ENCODE measurements around the gene ALG8. TPM values are rescaled to one million over a fixed set of nuclear protein-coding genes. Genes with fewer than 3 reads are reported as not detected.
"Not testable (repeated sequence)": the region's sequence is repeated elsewhere in the genome, so short reads cannot be mapped to it uniquely, and the experiment has no call there.

The ALG8 gene
- total RNA-seq, 4 donors from 2014 or later = 13.8 to 18.3 (median 17.0) TPM

GRCh38 chr11:78094250-78094649 is 45.2 kb downstream of the ALG8 start:
- no peak for DNase-seq (ENCODE audit: low spot score in 2 of 2)
- no peak overlapping the region for H3K4me3 ChIP-seq (ENCODE audit: low read depth, poor library complexity, severe bottlenecking)
- TF ChIP-seq CTCF (IDR thresholded peaks at IDR 0.05) (no peak), POLR2A (IDR thresholded peaks at IDR 0.05) (no peak)
- 93% methylated on average over 2 of the region's 2 CpGs for WGBS, 2 donors
- intact Hi-C loops (cut with DNase I; ENCODE audit: low total_unique reads) = no loop called here

- DNase-seq (ENCODE audit: low spot score in 2 of 2); intact Hi-C loops (cut with DNase I; ENCODE audit: low total_unique reads); H3K4me3 ChIP-seq (ENCODE audit: low read depth, poor library complexity, severe bottlenecking): not testable (repeated sequence)
- 81 to 92% methylated on average over 6 of the region's 6 CpGs for WGBS, 2 donors
Observed at GRCh38 chr11:78086521-78087074, 52.8 kb downstream of the ALG8 start.

- 49 to 63% methylated on average over 3 of the region's 3 CpGs for WGBS, 2 donors
- DNase-seq (ENCODE audit: low spot score in 2 of 2) = no peak
- intact Hi-C loops (cut with DNase I; ENCODE audit: low total_unique reads) = no loop called here
- H3K4me3 ChIP-seq (ENCODE audit: low read depth, poor library complexity, severe bottlenecking) = no peak overlapping the region
- TF ChIP-seq CTCF (IDR thresholded peaks at IDR 0.05) = no peak
- TF ChIP-seq POLR2A (IDR thresholded peaks at IDR 0.05) = no peak
Observed at GRCh38 chr11:78085972-78086371, 53.5 kb downstream of the ALG8 start.

- intact Hi-C loops (cut with DNase I; ENCODE audit: low total_unique reads); H3K4me3 ChIP-seq (ENCODE audit: low read depth, poor library complexity, severe bottlenecking): not testable (repeated sequence)
- WGBS, 2 donors = 83 to 93% methylated on average over 8 of the region's 8 CpGs
- DNase-seq (ENCODE audit: low spot score in 2 of 2) = peak in 1 of 2 donors; percentile 37
Observed at GRCh38 chr11:78084506-78084905, 54.9 kb downstream of the ALG8 start.

GRCh38 chr11:78083021-78083420 is 56.4 kb downstream of the ALG8 start:
- intact Hi-C loops (cut with DNase I; ENCODE audit: low total_unique reads) = no loop called here
- TF ChIP-seq POLR2A (IDR thresholded peaks at IDR 0.05) = no peak
- TF ChIP-seq CTCF (IDR thresholded peaks at IDR 0.05) = no peak
- no peak overlapping the region for H3K4me3 ChIP-seq (ENCODE audit: low read depth, poor library complexity, severe bottlenecking)
- DNase-seq (ENCODE audit: low spot score in 2 of 2) = no peak
- WGBS, 2 donors = 72 to 76% methylated on average over 2 to 4 of the region's 4 CpGs

- WGBS, 2 donors = 87 to 88% methylated on average over 8 of the region's 8 CpGs
- no peak for DNase-seq (ENCODE audit: low spot score in 2 of 2)
- H3K4me3 ChIP-seq (ENCODE audit: low read depth, poor library complexity, severe bottlenecking) = no peak overlapping the region
- TF ChIP-seq POLR2A (IDR thresholded peaks at IDR 0.05) (no peak), CTCF (IDR thresholded peaks at IDR 0.05) (no peak)
- intact Hi-C loops (cut with DNase I; ENCODE audit: low total_unique reads) = no loop called here
Observed at GRCh38 chr11:78082146-78082545, 57.3 kb downstream of the ALG8 start.

GRCh38 chr11:78081583-78081982 is 57.8 kb downstream of the ALG8 start:
- 82 to 89% methylated on average over 6 of the region's 6 CpGs for WGBS, 2 donors
- DNase-seq (ENCODE audit: low spot score in 2 of 2) = no peak
- no peak for TF ChIP-seq CTCF (IDR thresholded peaks at IDR 0.05)
- TF ChIP-seq POLR2A (IDR thresholded peaks at IDR 0.05) = no peak
- no peak overlapping the region for H3K4me3 ChIP-seq (ENCODE audit: low read depth, poor library complexity, severe bottlenecking)
- intact Hi-C loops (cut with DNase I; ENCODE audit: low total_unique reads) = no loop called here
